DMS79 treated with DMSO at 0.1 percent for 48 hours (cell line): ENCODE data around the gene COL4A2.

Experiments
- DNase-seq: peaks from one replicate; lab custom pipeline; 2025; lab: John Stamatoyannopoulos, UW

COL4A2 gene

GRCh38 chr13:110533771-110534670 lies 226.9 kb downstream of the COL4A2 start:
- no peak for DNase-seq

DNA sequence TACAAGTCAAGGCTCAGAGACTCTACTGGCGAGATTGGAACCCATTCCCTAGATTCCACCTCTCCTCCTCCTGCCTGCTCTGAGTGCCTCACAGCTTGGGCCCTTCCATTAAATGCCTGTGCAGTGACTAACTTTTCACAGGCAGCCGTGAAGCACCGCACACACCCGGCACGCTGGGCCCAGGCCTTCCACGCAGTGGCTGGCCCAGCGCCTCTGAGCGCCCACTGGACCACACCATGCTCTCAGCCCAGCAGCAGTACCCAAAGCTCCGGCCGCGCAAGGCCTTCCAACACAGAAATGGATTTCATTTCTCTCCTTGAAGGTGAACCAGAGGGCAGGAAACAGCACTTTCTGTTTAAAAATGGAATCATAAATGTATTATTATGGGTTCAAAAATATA lies 228.4 kb downstream of the COL4A2 start:
- no peak for DNase-seq

DNA sequence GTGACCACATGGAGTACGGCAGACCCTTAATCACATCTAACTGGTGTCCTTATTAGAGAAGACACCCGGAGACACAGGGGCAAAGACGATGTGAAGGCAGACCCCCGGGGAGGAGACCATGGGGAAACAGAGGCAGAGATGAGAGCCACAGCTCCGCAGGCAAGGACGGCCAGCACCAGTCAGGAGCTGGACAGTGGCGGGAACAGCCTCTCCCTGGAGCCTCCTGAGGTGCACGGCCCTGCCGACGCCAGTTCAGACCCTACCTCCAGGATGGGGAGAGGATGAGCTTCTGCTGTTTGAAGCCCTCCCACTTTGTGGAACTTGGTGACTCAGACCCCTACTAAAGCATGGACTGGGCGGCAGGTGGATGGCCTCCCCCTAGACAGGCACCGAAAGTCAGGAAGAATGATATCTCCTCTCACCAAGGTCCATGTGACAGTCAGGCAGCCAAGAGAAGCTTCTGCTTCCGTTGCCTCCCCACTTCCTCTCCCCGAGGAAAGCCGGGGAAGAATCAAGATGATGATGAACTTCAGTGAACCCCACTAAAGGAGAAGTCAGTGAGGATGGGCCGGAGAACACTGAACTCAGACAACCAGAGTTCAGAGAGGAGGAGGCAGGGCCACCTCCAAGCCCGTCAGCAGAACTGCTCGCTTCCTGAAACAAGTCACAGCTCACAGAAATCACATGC lies 229.1 kb downstream of the COL4A2 start:
- DNase-seq = no peak

- peak; percentile 52 for DNase-seq
These were observed 231.5 kb downstream of the COL4A2 start for GRCh38 chr13:110538632-110539031.

GRCh38 chr13:110539894-110540293 lies 232.8 kb downstream of the COL4A2 start:
- DNase-seq = no peak

DNA sequence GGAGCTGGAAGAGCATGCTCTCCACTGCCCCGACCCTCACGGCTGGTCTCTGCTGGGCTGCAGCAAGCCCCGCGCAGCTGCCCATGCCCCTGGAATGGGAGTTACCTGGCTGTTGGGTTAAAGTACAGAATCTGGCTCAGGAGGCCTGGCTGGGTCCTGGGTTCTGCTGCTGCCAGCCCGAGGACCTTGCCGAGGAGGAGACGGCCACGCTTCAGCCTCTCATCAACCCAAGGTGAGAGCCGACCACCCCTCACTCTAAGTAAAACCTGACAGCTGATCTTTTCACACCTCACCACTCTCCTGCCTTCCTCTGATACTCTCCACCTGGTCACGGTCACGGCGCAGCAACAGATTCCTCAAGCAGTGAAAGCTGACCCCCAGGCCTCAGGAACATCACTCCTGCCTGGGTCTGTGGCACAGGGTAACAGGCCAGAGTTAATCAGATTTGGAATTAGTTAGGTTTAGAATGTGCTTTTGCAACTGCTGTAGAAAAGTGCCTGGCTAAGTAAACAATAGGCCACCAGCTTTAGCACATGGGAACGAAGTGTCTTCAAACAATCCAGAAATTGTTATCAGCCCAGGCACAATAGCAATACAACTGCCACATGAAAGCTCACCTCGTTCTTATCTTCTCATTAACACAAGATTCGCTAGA lies 233.9 kb downstream of the COL4A2 start:
- DNase-seq = peak; percentile 52

DNA sequence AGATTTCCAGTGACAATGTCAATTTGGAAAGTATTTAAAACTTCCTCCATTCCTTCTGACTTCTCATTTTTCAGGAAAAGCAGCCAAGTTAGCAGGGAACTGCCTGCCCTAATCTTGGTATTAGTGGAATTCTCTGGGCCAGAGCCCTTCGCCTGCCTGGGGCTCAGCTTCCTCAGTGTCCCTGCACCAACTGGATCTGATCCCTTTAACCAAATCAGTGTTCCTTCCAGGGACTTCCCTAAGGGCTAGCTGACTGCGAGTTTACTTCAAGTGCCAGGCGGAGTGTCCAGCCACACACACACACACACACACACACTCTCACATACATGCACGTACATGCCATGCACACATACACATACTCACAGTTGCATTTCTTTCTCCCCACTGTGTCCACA lies 234.4 kb downstream of the COL4A2 start:
- DNase-seq = peak; percentile 52

- DNase-seq = peak; percentile 93
These were observed 235.2 kb downstream of the COL4A2 start for GRCh38 chr13:110542169-110542796.

- no peak for DNase-seq
These were observed 239.3 kb downstream of the COL4A2 start for GRCh38 chr13:110546378-110546777.

DNA sequence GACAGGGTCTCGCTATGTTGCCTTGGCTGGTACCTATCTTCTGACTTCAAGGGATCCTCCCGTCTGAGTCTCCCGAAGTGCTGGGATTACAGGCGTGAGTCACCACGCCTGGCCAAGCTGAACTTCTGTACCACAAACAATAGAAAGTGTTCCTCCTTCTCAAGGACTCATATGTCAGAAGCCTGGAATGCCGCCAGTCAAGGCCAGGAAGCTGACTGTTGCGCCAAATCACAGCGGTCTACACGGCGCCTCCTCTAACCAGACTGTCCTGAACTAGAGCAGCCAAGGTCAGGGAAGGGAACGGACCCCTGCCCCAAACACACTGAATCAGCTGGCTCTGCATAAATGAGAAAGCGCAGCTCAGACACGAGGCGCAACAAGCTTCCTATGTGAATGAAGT lies 239.8 kb downstream of the COL4A2 start:
- DNase-seq = no peak

DNA sequence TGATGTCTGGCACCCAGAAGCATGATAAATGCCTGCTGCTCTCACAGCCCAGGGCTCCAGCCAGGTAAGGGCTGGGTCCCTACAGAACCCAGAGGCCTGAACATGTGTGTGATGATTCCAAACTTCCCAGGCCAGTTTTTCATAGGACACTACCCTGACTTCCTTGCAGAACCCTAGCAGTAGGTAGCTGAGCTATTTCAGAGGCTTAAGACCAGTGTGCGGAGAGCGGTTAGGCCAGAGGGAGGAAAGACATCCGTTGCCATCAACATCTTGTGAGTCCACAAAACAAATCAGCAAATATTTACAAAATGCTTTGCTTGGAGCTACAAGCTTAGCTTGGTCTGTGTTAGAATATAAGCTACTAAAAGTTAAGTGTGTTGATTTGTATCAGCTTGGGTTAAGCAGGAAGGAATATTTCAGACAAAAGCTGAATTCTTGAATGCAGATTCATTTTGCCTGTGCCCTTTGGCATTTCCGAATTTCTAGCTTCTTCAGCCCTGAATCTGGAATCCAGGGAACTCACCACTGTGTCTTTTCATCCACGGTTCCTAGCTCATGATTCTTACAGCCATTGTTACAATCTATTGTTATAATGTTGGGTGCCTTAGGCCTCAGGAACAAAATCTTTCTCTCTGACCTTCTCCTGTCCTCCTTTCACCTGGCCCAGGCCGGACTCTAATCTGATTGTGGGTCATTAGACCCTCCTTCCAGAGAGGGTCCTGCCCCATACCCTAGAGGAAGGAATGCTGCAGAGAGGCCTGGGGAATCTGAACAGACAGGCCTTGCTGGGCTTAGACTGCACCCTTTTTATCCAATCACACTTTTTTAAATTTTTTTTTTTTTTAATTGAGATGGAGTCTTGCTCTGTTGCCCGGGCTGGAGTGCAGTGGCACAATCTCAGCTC lies 242.1 kb downstream of the COL4A2 start:
- DNase-seq = no peak

- DNase-seq = no peak
These were observed 242.7 kb downstream of the COL4A2 start for GRCh38 chr13:110549795-110550160.

DNA sequence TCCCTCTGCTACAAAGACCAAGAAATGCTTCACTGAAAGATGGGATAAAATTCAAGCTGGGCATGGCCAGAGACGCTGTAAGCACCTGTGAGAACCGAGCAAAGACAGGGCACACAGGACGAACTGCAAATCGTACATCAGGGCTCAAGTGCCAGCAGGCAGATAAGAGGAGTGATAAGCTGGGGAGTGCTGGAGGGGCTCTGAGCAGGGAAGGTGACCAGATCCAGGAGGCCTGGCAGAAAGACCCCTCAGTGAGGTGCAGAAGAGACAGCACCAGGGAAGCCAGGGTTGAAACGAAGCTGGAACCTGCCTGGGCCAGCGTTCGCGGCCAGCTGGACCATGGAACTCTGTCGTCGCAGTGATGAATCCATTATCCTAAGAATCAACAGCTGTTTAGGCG lies 244.2 kb downstream of the COL4A2 start:
- DNase-seq = peak; percentile 87

DNA sequence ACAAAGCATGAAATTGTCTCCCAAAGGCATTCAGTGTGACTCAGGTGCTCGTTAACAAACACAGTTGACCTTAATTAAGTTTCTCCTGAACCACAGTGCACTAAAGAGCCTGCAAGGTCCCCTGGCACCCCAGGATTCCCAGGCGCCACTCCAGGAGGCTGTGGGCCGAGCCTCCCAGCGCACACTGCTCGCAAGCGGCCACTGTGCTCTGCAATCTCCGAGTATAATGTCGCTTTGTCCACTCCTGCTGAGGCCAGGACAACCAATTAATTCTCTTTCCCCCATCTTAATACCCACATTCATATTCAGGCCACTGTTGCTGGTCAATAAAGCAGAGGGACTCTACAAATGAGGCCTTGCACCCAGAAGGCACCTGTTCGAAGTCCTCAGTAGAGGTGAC lies 245.7 kb downstream of the COL4A2 start:
- DNase-seq = no peak

DNA sequence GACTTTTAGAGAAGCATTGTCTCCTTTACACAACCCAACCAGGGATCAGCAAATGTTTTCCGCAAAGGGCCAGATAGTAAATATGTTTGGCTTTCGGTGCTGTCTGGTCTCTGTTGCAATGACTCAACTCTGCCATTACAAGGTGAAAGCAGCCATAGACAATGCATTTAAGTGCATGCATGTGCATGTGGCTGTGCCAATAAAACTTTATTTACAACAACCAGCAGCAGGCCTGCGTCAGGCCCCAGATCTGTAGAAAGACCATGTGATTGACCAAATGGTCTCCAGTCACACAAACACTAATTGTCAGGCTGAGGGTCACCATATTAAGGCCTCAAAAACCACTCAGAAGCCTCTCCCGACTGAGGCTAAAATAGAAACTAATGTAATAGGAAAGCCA lies 246.3 kb downstream of the COL4A2 start:
- no peak for DNase-seq

GRCh38 chr13:110554227-110554836 lies 247.2 kb downstream of the COL4A2 start:
- peak; percentile 60 for DNase-seq

GRCh38 chr13:110554946-110555345 lies 247.9 kb downstream of the COL4A2 start:
- DNase-seq = peak; percentile 36

- DNase-seq = no peak
These were observed 248.6 kb downstream of the COL4A2 start for GRCh38 chr13:110555601-110556223.

DNA sequence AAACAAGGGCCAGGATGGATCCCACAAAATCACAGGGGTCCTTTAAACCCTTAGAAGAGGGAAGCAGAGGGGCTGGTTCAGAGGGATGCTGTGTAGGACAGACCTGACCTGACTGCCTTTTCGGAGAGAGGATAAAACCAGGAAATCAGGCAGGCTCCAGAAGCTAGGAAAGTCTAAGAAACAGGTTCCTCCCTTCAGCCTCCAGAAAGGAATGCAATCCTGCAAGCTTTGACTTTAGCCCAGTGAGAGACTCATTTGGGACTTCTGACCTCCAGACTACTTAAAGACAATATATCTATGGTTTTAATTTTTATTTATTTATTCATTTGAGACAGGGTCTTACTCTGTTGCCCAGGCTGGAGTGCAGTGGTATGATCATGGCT lies 249.1 kb downstream of the COL4A2 start:
- DNase-seq = no peak

DNA sequence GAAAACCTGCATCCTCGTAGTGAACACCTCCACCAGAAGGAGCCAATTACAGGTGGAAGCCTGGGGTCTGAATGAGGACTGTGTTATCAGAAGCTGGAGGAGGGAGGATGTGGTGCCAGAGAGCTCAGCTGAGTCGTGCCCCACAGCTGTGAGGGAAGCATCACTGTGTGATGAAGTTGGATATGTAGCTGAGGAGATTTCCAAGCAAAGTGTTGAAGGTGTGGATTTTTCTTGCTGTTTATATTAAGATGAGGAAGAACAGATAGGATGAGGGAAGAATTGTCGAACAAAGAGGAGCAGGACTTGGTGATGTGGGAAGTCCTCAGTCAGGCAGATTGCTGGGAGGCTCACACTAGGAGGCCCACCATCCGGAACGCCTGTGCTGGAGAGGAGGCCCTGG lies 250.0 kb downstream of the COL4A2 start:
- DNase-seq = no peak
